Measurements from ENCODE around the gene SPPL3. TPM values are rescaled to one million over a fixed set of nuclear protein-coding genes. Genes with fewer than 3 reads are reported as not detected.
A peak's percentile ranks its signal among the peaks of the same experiment; 100 is the strongest.

The SPPL3 gene
- total RNA-seq, 1 experiment from 2014 or later, result 39.7 TPM

DNA sequence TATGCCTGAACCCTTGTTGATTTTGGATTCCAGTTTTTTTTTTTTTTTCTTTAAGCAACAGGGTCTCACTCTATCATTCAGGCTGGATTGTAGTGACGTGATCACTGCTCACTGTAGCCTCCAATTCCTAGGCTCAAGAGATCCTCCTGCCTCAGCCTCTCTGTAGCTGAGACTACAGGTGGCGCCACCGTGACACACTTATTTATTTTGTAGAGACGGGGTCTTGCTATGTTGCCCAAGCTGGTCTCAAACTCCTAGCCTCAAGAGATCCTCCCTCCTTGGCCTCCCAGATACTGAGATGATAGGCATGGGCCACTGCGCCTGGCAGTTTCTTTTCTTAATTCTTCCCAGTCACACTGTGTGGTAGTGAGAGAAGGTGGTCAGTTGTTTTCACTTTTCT, 153.4 kb downstream of the SPPL3 start:
- peak; percentile 32; the same call in 1 of the 2 replicates for ATAC-seq

More for the DNA sequence above, 153.4 kb downstream of the SPPL3 start:
- Histone ChIP-seq H3K4me3 (replicated peaks in 1 of 2; ENCODE audit: low read depth in 1 of 2, low read length in 2 of 2) (no peak overlapping the region), H4K20me1 (ENCODE audit: insufficient read depth) (no peaks in the 10 kb centered on the region), H3K9me2 (ENCODE audit: insufficient read depth) (no peaks in the 10 kb centered on the region), H3K79me2 (ENCODE audit: insufficient read depth, low read length) (no peaks in the 10 kb centered on the region), H3K4me2 (ENCODE audit: low read length) (no peak overlapping the region), H3K27ac (ENCODE audit: low read depth, low read length) (no peak overlapping the region), H3K4me1 (ENCODE audit: control insufficient read depth in 1 of 2, insufficient read depth in 2 of 2, low read length in 2 of 2) (peaks cover 3 to 11% of the 10 kb centered on the region in 2 experiments; a peak in 3 of 4 replicates), H3K27me3 (ENCODE audit: insufficient read depth, low read length) (no peaks in the 10 kb centered on the region), H2AFZ (ENCODE audit: low read depth, low read length, poor library complexity, severe bottlenecking) (no peak overlapping the region), H3K36me3 (ENCODE audit: control insufficient read depth in 1 of 2, insufficient read depth in 2 of 2, low read length in 2 of 2) (no peaks in the 10 kb centered on the region), H3K9ac (ENCODE audit: low read length) (no peak overlapping the region), H3K9me3 (ENCODE audit: control insufficient read depth in 1 of 2, insufficient read depth in 1 of 2, low read depth in 1 of 2, low read length in 2 of 2) (no peaks in the 10 kb centered on the region)
- RAD21 ChIA-PET (ENCODE audit: low non-redundant PET in 1 of 2, low total read pairs in 2 of 2, uncharacterized antibody in 2 of 2, unreplicated experiment in 2 of 2), result interaction anchor here in 1 of 2 experiments (1.3 kb wide), 1 partner anchor 221 kb away, joined by 4 read pairs; no protein-coding TSS in a partner anchor
- intact Hi-C loops (cut with micrococcal nuclease), result loop anchor here (2.0 kb wide), 1 partner anchor 220 kb away; no protein-coding TSS in a partner anchor
- BruUV-seq (replicated peaks), result no TSS peak
- POLR2A ChIA-PET, result no interaction called here
- TF ChIP-seq JUND (IDR thresholded peaks at IDR 0.05) (no peak), CBX3 (IDR thresholded peaks at IDR 0.05; ENCODE audit: low read depth) (no peak), CTCF (IDR thresholded peaks at IDR 0.05 in 2 of 3, conservative IDR thresholded peaks at IDR 0.05 in 1 of 3; ENCODE audit: borderline replicate concordance in 1 of 3, insufficient read depth in 1 of 3, low read depth in 2 of 3, low read length in 2 of 3) (peak; percentile 20 to 47 (median 26); a peak in 3 of 6 replicates), YY1 (IDR thresholded peaks at IDR 0.05; ENCODE audit: extremely low read depth, insufficient replicate concordance, low read depth, low read length) (no peak), POLR2A (IDR thresholded peaks at IDR 0.05; ENCODE audit: borderline replicate concordance, extremely low read depth, insufficient read depth, insufficient read length) (no peak), ZNF274 (IDR thresholded peaks at IDR 0.05; ENCODE audit: low read depth, low read length) (no peak), CEBPB (IDR thresholded peaks at IDR 0.05; ENCODE audit: low read depth) (no peak), RAD21 (IDR thresholded peaks at IDR 0.05; ENCODE audit: low read depth) (peak; percentile 53), TCF7L2 (IDR thresholded peaks at IDR 0.05; ENCODE audit: borderline replicate concordance, extremely low read depth, insufficient read depth, insufficient read length) (no peak), SIN3A (IDR thresholded peaks at IDR 0.05; ENCODE audit: low read depth) (no peak), ZFX (IDR thresholded peaks at IDR 0.05) (no peak), EZH2 (IDR thresholded peaks at IDR 0.05) (no peak), MAX (IDR thresholded peaks at IDR 0.05) (no peak), EGR1 (IDR thresholded peaks at IDR 0.05; ENCODE audit: low read depth) (no peak), ZBTB33 (IDR thresholded peaks at IDR 0.05; ENCODE audit: extremely low read depth, insufficient replicate concordance, low read length) (no peak), FOSL1 (IDR thresholded peaks at IDR 0.05; ENCODE audit: low read depth) (no peak), POLR2AphosphoS5 (IDR thresholded peaks at IDR 0.05; ENCODE audit: low read depth, low read length) (no peak), EZH2phosphoT487 (IDR thresholded peaks at IDR 0.05; ENCODE audit: borderline replicate concordance) (no peak)
- DNase-seq (ENCODE audit: low read depth, low spot score), result no peak
- CTCF ChIA-PET, result no interaction called here

Data from HCT116 (cell line).